ENCODE results near the gene ZSWIM9.
A peak's percentile ranks its signal among the peaks of the same experiment; 100 is the strongest.

Gene ZSWIM9

GRCh38 chr19:48169939-48170803 lies at the start of gene ZSWIM9, which contains the start of gene LIG1:
Gene ZSWIM9 (plus strand): TSS chr19:48170680. CDS start chr19:48171803, 1,123 bp downstream.
Gene LIG1 (minus strand): TSS chr19:48170344. CDS start chr19:48165566, 4,778 bp downstream.
- peak; percentile 93 for DNase-seq (ENCODE audit: low spot score)

- no peak for DNase-seq (ENCODE audit: low spot score)
Measured at GRCh38 chr19:48121066-48121465, 49.4 kb upstream of the ZSWIM9 start.

- DNase-seq (ENCODE audit: low spot score): no peak
Measured at GRCh38 chr19:48121909-48122371, 48.5 kb upstream of the ZSWIM9 start.

GRCh38 chr19:48122421-48122820 lies 48.1 kb upstream of the ZSWIM9 start:
- no peak for DNase-seq (ENCODE audit: low spot score)

GRCh38 chr19:48123907-48124651 lies 46.4 kb upstream of the ZSWIM9 start:
- DNase-seq (ENCODE audit: low spot score): peak; percentile 72

- DNase-seq (ENCODE audit: low spot score): no peak
Measured at GRCh38 chr19:48127561-48127960, 42.9 kb upstream of the ZSWIM9 start.

GRCh38 chr19:48133094-48133493 lies 37.4 kb upstream of the ZSWIM9 start:
- DNase-seq (ENCODE audit: low spot score): no peak

GRCh38 chr19:48135411-48135810 lies 35.1 kb upstream of the ZSWIM9 start:
- no peak for DNase-seq (ENCODE audit: low spot score)

- no peak for DNase-seq (ENCODE audit: low spot score)
Measured at GRCh38 chr19:48136547-48136946, 33.9 kb upstream of the ZSWIM9 start.

- no peak for DNase-seq (ENCODE audit: low spot score)
Measured at GRCh38 chr19:48137411-48137810, 33.1 kb upstream of the ZSWIM9 start.

- DNase-seq (ENCODE audit: low spot score): no peak
Measured at GRCh38 chr19:48139053-48139452, 31.4 kb upstream of the ZSWIM9 start.

GRCh38 chr19:48147597-48148175 lies 22.8 kb upstream of the ZSWIM9 start:
- DNase-seq (ENCODE audit: low spot score): no peak

GRCh38 chr19:48148576-48148975 lies 21.9 kb upstream of the ZSWIM9 start:
- DNase-seq (ENCODE audit: low spot score): no peak

GRCh38 chr19:48149430-48149829 lies 21.1 kb upstream of the ZSWIM9 start:
- no peak for DNase-seq (ENCODE audit: low spot score)

GRCh38 chr19:48152551-48152950 lies 17.9 kb upstream of the ZSWIM9 start:
- peak; percentile 67 for DNase-seq (ENCODE audit: low spot score)

GRCh38 chr19:48154003-48154402 lies 16.5 kb upstream of the ZSWIM9 start:
- no peak for DNase-seq (ENCODE audit: low spot score)

- DNase-seq (ENCODE audit: low spot score): no peak
Measured at GRCh38 chr19:48158210-48158790, 12.2 kb upstream of the ZSWIM9 start.

GRCh38 chr19:48168689-48169088 lies 1.8 kb upstream of the ZSWIM9 start:
- no peak for DNase-seq (ENCODE audit: low spot score)

GRCh38 chr19:48169578-48169938 lies 922 bp upstream of the ZSWIM9 start:
- DNase-seq (ENCODE audit: low spot score): no peak

GRCh38 chr19:48170817-48171347 lies 402 bp downstream of the ZSWIM9 start:
- DNase-seq (ENCODE audit: low spot score): no peak

GRCh38 chr19:48171710-48172109 lies 1.2 kb downstream of the ZSWIM9 start:
- no peak for DNase-seq (ENCODE audit: low spot score)

- DNase-seq (ENCODE audit: low spot score): no peak
Measured at GRCh38 chr19:48174445-48175030, 4.1 kb downstream of the ZSWIM9 start.
